COLO829 (cell line): Measurements from ENCODE around the gene PRKN.

Experiments
- DNase-seq: peaks from one replicate; pipeline ENCODE4 v3.0.0; 2012; ENCODE audit warnings: low spot score

PRKN gene

DNA sequence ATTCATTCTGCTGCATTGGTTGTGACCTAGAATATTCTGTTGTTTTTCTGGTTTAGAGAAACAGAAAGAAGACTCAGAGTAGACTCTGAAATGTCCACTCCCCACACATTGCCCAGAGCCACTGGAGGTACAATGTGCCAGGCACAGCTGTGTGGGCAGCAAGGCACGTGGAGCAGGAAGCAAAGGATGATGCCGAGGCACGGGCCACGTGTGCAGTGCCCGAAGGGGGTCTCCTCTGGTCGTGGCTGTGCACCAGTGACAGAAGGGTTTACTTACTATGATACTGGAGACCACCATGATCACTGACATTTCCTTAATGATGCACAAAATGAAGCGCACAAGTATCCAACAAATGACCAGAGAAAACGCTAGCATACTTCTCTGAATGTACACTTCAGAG is 488.9 kb downstream of the PRKN start:
- no peak for DNase-seq

DNA sequence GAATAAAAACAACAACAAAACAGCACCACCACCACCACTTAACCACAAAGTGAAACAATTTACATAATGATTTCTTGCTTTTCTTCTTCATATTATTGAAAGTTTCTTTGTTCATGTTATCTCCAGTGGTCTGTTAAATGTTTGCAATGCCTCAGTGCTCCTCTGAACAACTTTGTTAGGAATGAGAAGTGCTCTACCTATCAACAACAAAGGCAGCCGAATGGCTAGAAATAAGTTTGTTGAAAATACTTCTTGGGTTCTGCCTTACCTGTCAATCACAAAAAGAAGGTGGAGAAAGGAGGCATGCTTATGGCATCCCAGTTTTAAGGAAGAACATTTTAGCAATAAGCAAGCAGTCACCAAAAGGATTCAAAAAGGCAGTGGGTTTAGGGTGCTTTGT is 490.2 kb downstream of the PRKN start:
- no peak for DNase-seq

DNA sequence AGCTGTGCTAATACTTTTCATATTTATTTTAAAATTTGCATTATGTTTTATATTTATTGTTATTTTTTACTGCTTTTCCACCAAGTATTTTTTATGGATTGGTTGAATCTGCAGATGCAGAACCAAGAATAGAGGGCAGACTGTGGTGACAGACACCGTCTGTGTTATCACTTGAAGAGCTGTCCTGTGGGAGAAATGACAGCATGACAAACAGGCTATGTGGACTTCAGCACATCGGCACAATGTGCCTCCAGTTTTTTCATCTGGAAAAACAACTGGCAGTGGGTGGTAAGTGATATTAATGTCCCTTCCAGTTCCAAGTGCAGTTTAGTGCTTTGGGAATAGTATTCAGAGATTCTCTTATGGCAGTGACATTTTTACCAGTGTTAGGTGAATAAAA is 492.9 kb downstream of the PRKN start:
- no peak for DNase-seq

DNA sequence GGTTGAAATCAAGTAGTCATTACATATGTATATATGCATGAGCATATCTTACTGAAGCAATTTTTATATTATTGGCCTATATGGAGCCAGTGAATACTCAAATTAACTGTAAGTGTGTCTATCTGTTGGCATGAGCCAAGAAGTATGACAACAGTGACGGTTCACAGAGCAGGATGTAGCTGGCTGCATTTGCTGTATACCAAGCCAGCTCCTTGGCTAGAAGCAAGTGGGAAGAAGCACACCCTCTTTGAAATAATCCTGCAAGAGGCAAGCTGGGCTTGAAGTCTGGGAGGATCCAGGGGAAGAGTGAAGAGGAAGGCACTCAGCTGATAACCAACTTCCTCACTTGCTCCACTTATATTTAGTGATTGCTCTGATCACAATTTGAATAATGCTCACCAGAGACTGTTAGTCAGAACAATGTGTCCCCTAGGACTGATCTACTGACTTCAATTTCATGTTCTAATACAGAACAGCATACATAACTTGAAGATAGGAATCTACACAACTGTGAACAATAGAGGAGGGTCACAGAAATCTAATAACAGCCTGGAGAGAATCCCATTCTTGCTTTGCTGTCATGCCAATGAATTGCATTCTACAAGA is 497.3 kb downstream of the PRKN start:
- no peak for DNase-seq

DNA sequence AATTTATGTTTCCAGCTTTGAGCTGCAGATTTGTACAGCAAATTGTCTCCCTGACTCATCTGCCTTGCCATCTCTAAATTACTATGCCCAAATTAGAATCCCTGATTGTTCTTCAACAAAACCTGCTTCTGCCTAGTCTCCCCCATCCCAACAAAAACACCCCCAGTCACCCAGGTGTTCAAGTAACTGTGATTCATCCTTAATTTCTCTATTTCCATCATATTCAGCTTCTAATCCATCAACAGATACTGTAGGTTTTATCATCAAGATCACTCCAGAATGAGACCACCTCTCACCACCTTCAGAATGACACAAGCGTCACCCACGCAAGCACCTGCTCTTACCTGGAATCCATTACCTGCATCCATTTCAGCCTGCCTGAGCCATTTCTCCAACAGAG is 498.5 kb downstream of the PRKN start:
- no peak for DNase-seq

DNA sequence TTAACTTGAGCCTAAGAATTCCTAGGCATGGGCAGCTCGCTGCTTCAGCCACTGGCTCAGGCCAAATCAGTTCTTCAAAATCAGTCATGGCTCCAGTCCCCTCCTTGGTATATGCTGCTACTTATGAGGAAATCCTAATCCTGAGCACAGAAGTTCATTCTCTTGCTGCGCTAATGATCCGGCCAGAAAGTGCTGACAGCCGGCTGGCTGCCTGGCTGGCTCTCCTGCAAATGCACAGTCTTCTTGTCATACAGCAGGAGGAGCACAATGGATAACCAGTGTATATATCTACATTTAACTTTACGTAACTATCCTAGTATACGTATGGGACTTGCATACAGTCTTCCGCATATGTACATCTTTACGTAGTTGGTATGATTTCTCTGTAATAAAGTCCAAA is 500.8 kb downstream of the PRKN start:
- DNase-seq, result no peak

DNA sequence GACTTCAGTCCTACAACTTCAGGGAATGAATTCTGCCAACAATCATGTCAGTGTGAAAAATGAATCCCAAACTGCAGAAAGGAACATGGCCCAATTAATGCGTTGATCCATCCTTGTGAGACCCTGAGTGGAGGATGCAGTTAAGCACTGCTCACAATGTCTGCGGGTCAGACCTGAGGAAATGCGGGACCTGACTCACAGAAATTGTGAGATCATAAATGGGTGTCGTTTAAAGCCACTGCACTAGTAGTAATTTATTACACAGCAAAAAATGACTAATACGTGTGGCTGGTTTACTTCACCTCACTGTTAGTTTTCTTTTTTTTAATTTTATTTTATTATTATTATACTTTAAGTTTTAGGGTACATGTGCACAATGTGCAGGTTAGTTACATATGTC is 505.0 kb downstream of the PRKN start:
- no peak for DNase-seq

DNA sequence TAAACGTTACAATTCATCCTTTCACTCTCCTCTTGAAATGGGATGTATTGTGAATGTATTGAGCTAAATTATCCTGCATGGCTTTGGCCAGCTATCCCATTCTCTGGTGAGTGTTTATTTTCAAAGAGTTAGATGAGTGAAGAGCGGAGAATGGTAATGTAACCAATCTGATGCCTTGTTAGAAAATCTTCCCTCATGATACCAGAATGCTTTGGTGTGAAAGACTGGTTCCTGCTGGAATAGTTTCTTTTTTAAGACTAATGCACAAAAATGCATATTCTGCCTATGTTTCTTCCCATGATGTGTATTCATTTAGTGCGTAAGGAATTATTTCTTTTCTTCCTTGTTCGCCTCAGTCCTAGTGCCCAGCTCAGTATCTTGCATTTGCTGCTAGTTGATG is 506.7 kb downstream of the PRKN start:
- DNase-seq, result no peak

DNA sequence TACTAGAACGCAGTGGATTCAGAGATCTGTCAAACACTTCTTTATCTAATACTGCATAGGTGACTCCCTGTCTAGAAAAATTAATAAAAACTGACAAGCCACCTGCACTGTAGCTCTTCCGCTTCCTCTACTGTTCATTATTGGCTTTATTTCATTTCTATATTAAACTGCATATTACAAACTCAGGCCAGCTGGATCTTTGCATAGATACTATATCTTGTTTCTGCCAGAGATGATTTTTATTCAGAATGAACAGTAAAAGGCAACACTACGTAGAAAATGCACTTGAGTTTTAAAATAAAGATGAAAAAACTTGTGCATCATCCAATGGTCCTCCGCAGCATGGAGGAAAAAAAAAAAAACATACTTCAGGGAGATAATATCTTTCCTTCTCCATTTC is 508.3 kb downstream of the PRKN start:
- no peak for DNase-seq

DNA sequence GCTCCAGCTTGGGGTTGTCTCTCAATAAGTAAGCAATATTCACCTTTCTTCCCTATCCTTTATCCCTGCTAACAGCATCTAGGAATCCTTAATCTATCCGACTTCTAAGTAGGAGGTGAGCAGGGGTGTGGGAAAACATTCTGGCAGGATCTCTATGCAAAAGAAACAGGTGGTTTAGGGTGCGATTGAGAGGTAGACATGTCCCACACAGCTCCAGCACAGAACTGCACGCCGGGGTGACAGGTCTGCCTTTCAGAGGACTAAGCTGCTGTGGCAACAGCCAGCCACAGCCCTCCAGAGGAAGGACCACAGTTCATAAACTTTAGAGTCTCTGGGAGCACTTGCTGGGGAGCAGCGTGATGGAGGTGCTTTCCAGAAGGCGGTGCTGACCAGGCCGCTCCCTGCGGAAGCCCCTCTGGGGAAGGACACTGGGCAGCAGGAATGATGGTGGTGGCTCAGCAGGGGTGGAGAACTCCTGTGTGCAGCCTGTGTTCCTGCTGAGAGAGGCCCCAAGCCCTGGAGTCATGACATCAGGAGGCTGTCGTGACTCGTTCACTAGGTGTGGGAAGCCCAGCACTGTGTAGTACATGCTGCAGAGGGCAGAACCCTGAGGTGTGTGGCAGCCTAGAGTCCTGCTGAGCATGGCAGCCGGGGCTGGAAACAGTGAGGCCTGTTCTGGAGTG is 509.6 kb downstream of the PRKN start:
- DNase-seq, result no peak

DNA sequence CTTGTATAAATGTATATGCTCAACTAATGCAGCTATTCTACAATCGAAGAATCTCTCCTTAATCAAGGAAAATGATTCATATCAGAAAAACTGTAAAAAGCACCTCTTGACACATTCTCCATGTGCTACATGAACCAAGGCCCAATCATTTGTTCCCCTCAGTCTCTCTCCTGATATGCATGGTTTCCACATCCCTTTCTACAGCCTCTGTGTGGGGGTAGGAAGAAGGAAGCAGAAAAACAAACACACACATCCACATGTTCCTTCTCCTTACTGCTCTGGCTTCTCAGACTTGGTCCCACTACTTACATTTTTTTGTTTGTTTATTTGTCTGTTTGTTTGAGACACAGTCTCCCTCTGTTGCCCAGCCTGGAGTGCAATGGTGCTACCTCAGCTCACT is 510.5 kb downstream of the PRKN start:
- DNase-seq, result no peak

DNA sequence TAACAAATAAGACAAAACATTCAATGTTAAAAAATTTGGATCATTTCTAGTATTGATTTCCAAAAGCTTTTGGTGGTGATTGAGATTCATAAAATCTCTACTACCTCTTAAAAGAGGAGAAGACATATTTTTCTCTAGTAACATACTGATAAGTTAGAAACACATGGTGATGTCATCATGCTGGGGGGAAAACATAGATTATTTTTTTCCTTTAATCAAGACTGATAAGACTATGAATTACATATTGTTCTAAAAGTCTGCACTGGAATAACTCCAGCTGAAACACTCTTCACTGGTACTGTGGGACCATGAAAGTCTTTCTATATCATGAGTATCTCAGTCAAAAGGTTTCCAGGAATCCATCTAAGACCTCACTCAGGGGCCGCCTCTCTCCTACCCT is 515.8 kb downstream of the PRKN start:
- no peak for DNase-seq

DNA sequence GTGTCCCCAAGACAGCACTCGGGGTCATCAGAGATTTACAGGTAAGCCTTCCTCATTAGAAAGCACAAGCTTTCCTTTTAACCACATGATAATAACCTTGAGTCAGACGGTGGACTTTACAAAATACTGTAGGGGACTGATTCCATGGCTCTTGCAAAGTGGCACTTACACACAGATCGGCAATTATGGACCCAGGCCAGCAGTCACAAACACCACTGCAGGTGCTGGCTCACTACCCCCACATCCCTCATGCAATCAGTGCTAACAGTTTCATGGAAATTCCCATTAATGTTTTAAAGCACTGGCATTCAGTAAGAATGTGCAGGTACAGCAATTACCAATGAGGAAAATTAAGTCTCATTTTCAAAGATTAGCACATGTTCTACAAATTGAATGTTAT is 516.5 kb downstream of the PRKN start:
- DNase-seq, result no peak

DNA sequence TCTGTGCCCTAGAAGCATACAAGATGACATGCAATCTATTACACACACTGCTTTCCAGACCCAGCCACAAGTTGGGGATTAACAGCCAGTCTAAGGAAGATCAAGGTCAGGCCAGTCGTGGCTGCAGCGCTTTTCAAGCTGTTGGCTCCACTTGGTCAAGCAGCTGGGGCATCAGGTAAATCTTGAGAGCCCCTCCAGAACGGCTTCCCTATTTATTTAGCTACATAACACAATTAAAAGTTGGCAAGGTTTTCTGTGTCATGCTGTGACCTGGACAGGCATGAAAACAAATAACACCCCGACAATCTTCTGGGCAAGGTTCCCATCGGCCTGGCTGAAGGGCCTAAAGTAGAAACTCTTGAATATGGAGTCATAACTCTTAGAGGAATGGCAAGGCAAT is 524.3 kb downstream of the PRKN start:
- DNase-seq, result no peak

DNA sequence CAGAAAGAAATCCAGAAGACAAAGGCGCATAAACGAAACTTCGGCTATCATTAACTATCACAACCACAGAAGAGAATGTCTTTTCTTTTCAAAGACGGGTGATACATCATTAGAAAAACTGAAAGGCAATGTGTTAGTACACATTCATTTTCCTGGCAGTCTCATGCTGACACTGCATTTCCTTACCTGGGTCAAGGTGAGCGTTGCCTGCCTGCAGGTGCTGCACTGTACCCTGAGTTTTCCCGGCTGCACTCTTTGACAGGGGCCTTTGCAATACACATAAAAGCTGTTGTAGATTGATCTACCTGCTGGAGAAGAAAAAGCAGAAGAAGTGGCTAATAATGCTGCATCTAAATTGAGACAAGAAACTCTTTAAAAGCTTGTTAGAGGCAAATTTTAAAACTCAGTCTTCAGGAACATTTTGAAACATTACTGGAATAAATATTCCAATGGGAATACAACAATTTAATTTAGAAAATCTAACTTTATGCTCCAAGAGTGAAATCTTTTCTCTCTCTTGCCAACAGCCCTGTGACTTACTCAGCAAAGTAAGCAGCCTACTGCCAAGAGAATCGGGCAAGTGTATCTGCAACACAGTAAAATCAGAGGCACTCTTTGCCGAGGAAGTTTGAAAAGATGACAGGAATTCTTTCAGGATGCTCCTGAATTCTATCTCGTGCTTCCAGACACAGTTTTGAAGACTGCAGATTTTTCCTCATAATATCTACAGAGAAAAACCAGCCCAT is 526.4 kb downstream of the PRKN start:
- no peak for DNase-seq

DNA sequence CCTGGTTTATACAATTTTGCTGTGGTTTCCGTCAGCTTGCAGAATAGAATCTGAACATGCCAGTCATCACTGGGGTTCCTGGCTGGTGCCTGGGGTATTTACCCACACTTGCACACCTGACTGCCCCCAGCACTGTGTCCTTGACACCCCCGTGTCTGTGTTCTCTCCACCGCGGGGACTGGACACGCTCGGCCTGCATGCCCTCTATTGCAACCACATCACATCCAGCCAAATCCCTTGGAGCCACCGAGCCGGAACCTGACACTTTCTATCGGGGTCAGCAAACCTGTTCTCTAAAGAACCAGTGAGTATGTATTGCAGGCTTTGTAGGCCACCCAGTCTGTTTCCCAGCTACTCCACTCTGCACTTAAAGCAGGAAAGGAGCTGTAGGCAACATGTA is 527.5 kb downstream of the PRKN start:
- DNase-seq, result no peak

DNA sequence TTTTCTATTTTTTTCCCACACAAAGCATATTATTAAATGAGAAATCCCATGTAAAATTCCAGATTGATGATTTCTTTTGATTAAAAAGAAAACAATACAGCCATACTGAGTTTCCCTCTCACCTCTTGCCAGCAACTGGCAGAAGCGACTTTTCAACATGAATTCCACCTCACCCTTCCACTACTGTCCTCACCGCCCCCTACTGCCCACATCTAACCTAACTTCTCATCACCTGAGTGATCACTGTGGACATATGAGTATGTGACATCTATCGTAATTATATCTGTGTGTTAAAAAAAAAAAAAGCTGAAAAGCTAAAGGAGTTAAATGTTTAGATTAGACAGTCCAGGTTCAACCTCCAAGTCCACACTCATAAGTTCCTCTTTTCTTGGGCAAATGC is 528.6 kb downstream of the PRKN start:
- DNase-seq, result no peak

DNA sequence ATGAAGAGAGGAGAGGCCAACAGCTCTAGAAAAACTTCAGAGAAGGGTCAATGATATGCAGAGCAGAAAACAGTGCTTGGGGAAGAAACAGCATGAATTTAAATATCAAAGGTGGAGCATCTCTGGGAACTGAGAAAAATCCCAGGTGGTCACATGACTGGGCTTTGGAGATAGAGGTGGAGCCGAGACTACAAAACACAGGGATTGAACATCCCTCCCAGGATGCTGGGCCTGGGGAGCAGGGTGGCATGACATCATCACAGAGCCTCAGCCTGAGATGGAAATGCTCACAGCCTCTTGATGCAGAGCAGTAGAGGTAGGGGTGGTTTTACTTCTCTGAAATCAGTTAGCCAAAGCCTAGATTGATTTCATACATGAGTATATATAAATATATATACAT is 529.5 kb downstream of the PRKN start:
- no peak for DNase-seq

DNA sequence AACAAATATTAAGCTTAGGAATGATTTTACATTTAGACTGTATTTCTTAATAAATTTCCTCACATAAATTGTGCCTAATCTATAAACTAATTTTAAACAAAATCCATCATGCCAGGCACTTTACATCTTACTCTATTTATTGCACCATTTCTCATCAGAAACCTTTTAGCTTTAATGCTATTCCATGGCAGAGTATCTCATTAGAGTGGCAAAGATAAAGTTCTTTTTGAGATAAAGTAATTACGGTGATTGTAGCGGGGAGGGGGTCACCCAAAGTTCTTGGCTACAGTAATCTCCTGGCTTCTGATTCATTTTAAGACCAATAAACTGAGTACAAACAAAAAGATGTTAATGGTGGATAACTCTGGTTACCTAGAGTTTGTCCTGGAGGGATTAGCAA is 532.1 kb downstream of the PRKN start:
- no peak for DNase-seq

DNA sequence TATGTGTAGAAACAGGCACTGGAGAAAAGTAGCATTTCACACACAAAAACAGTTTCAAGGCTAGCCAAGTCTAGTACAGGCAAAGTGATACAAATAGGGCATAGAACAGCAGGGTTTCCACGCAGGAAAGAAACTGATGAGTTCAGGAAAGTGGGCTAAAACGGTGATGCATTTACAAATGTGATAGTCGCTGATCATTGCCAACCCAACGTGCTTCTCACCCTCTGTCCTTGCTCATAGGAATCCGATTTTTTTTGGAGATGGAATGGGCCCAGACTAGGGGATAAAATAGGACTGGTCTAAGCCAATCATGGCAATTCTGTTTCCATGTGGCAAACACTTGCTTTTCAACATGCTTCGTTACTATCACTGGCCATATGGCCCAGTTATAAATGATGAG is 536.6 kb downstream of the PRKN start:
- DNase-seq, result no peak

DNA sequence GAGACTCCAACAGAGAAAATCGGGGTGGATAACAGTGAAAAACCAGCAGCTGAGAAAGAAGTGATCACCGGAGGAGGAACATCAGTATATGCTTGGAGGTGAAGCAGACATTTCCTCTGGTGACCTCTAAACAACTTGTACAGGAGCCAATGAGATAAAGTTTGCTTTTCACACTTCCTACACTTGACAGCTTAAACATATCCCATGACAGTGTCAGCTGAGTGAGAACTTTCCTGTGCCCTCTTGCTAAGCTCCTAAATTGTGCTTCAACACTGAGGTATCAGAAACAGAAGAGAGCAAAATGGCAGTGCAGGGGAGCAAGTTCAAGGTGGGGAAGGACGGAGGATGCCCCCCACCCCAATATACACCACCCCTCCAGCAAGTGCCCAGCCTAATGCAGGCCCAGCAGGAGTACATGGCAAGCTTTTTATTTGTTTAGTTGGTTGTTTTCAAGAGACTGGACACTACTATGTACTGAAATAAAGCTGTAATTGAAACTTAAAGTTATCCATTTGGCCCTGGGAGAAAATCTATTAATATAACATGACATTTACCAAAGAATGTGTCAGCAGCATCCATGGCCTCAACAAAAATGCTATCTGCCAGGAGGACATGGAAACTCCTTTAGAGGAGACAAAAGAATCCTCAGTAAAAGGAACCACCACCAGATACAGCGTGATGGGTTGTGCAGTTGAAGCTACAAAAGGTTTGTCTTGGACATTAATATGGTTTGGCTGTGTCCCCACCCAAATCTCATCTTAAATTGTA is 540.2 kb downstream of the PRKN start:
- DNase-seq, result no peak

DNA sequence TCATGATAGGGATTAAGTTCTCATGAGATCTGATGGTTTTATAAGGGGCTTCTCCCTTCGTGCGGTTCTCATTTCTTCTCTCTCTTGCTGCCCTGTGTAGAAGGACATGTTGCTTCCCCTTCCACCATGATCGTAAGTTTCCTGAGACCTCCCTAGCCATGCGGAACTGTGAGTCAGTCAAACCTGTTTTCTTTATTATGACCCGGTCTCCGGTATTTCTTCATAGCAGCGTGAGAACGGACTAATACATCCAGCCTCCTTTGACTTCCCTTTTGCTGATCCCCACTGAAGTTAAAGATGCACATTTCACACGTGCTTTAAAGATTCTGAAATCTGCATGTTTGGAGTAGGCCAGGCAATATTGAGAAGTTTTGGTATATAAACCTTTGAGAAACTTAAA is 543.1 kb downstream of the PRKN start:
- no peak for DNase-seq
